CD14-positive monocyte (primary cell): Measurements from ENCODE around the gene SLC25A29. TPM values are rescaled to one million over a fixed set of nuclear protein-coding genes. Genes with fewer than 3 reads are reported as not detected.

ENCODE experiments used
- DNase-seq, 3 donors: peaks; one replicate each; pipeline ENCODE4 v3.0.0-alpha.2; 2011 to 2022
- H2AFZ ChIP-seq: 2 replicates; pipeline ENCODE4 v1.6.0; 2012; ENCODE audit warnings: mild to moderate bottlenecking, low read depth, low read length, inconsistent platforms; ENCODE audit not compliant: insufficient read depth, poor library complexity, severe bottlenecking
- H3K27ac ChIP-seq, 2 donors: 1 replicate in 1 of 2; 2 replicates in 1 of 2; pipeline ENCODE4 v1.5.1; 2012 to 2013; ENCODE audit warnings: low read length in 2 of 2, control low read depth in 1 of 2, inconsistent platforms in 1 of 2, low read depth in 1 of 2, mild to moderate bottlenecking in 1 of 2
- H3K27me3 ChIP-seq, 2 donors: one replicate each; pipeline versions ENCODE4 v1.6.0 to v1.6.1; 2011 to 2013; ENCODE audit warnings: low read length in 2 of 2; ENCODE audit not compliant: control insufficient read depth in 2 of 2, insufficient read depth in 2 of 2
- H3K36me3 ChIP-seq, 2 donors: replicated peaks in 1 of 2; 1 replicate in 1 of 2; 2 replicates in 1 of 2; pipeline versions ENCODE4 v1.5.1 to v1.6.1; 2012 to 2013; ENCODE audit warnings: low read length in 2 of 2, control low read depth in 1 of 2, inconsistent platforms in 1 of 2, mild to moderate bottlenecking in 1 of 2; ENCODE audit not compliant: insufficient read depth in 2 of 2, control insufficient read depth in 1 of 2
- H3K4me1 ChIP-seq, 2 donors: 1 replicate in 1 of 2; 2 replicates in 1 of 2; pipeline versions ENCODE4 v1.5.1 to v1.6.1; 2012 to 2013; ENCODE audit warnings: low read length in 2 of 2, control low read depth in 1 of 2, inconsistent platforms in 1 of 2, mild to moderate bottlenecking in 1 of 2, moderate library complexity in 1 of 2; ENCODE audit not compliant: insufficient read depth in 2 of 2, control insufficient read depth in 1 of 2
- H3K4me2 ChIP-seq: replicated peaks from 2 replicates; pipeline ENCODE3; 2012; ENCODE audit warnings: low read length, moderate library complexity, mild to moderate bottlenecking; ENCODE audit not compliant: poor library complexity, severe bottlenecking; ENCODE audit errors: extremely low read depth
- H3K4me3 ChIP-seq, 3 experiments: fragments of 200-600 bp in 1 of 3; sonication (generic) in 1 of 3; replicated peaks in 1 of 3; 1 replicate in 2 of 3; 2 replicates in 1 of 3; pipeline ENCODE4 v1.5.1; 2011 to 2013; ENCODE audit warnings: low read length in 3 of 3, mild to moderate bottlenecking in 3 of 3, control low read depth in 2 of 3, low read depth in 2 of 3, inconsistent platforms in 1 of 3, moderate library complexity in 1 of 3
- H3K79me2 ChIP-seq: 2 replicates; pipeline ENCODE4 v1.6.0; 2012; ENCODE audit warnings: mild to moderate bottlenecking, control low read depth, inconsistent platforms, low read length, moderate library complexity; ENCODE audit not compliant: insufficient read depth
- H3K9ac ChIP-seq: 2 replicates; pipeline ENCODE4 v1.6.0; 2017; ENCODE audit warnings: low read length, mild to moderate bottlenecking; ENCODE audit not compliant: insufficient read depth, poor library complexity, severe bottlenecking
- H3K9me3 ChIP-seq, 2 donors: replicated peaks in 1 of 2; 1 replicate in 1 of 2; 2 replicates in 1 of 2; pipeline versions ENCODE4 v1.5.1 to v1.6.1; 2012 to 2013; ENCODE audit warnings: low read length in 2 of 2, control low read depth in 1 of 2; ENCODE audit not compliant: control insufficient read depth in 1 of 2, insufficient read depth in 1 of 2
- H4K20me1 ChIP-seq: 2 replicates; pipeline ENCODE4 v1.6.0; 2012; ENCODE audit warnings: mild to moderate bottlenecking, low read length, control low read depth, moderate library complexity; ENCODE audit not compliant: insufficient read depth
- H3K27ac Mint-ChIP-seq, 7 donors: one replicate each; pipeline ENCODE4 v1.8.0; 2020; ENCODE audit warnings: mild to moderate bottlenecking in 7 of 7, mixed read lengths in 7 of 7, moderate library complexity in 6 of 7, inconsistent platforms in 2 of 7
- H3K27me3 Mint-ChIP-seq, 3 donors: one replicate each; pipeline ENCODE4 v1.8.0; 2021 to 2022; ENCODE audit warnings: low read depth in 3 of 3, mild to moderate bottlenecking in 3 of 3, mixed read lengths in 3 of 3, moderate library complexity in 3 of 3, inconsistent platforms in 1 of 3
- H3K36me3 Mint-ChIP-seq, 2 donors: one replicate each; pipeline ENCODE4 v1.8.0; 2020; ENCODE audit warnings: mixed read lengths in 2 of 2, inconsistent platforms in 1 of 2, mild to moderate bottlenecking in 1 of 2
- H3K4me1 Mint-ChIP-seq: one replicate; pipeline ENCODE4 v1.8.0; 2020; ENCODE audit warnings: mild to moderate bottlenecking, mixed read lengths
- H3K4me3 Mint-ChIP-seq, 2 donors: one replicate each; pipeline ENCODE4 v1.8.0; 2020; ENCODE audit warnings: mild to moderate bottlenecking in 2 of 2, mixed read lengths in 2 of 2, moderate library complexity in 1 of 2
- H3K9me3 Mint-ChIP-seq, 7 donors: one replicate each; pipeline ENCODE4 v1.8.0; 2020 to 2022; ENCODE audit warnings: mixed read lengths in 7 of 7, mild to moderate bottlenecking in 6 of 7, moderate library complexity in 6 of 7, inconsistent platforms in 2 of 7
- CTCF ChIP-seq: fragments of 200-600 bp; IDR thresholded peaks from one replicate; pipeline ENCODE4 v1.8.0; 2022; ENCODE audit warnings: antibody characterized with exemption, mild to moderate bottlenecking
- WGBS: methylation state at CpG from one replicate; pipeline ENCODE4 v1.1.5; 2013; ENCODE audit warnings: missing lambda C conversion rate; ENCODE audit not compliant: insufficient coverage; 5-methylcytosine and 5-hydroxymethylcytosine counted together
- intact Hi-C, 2 donors: fragments of 100-400 bp; cut with micrococcal nuclease; formaldehyde crosslinking; loops; one replicate each; pipeline versions ENCODE4 v1.15.0 to v1.15.1; 2023
- polyA plus RNA-seq, 3 donors: library from polyadenylated mRNA; depleted of rRNA in 1 of 3; unstranded in 2 of 3; stranded (reverse) in 1 of 3; fragments of 300-500 nt in 2 of 3; fragments of >200 nt in 1 of 3; fragmentation: Illumina TruSeq in 2 of 3; gene quantifications; 1 replicate in 2 of 3; 2 replicates in 1 of 3; pipeline ENCODE4 v1.2.3, GENCODE V29; 2012 to 2021

The SLC25A29 gene
- polyA plus RNA-seq, 3 donors = 16.9 to 114 (median 33.3) TPM

DNA sequence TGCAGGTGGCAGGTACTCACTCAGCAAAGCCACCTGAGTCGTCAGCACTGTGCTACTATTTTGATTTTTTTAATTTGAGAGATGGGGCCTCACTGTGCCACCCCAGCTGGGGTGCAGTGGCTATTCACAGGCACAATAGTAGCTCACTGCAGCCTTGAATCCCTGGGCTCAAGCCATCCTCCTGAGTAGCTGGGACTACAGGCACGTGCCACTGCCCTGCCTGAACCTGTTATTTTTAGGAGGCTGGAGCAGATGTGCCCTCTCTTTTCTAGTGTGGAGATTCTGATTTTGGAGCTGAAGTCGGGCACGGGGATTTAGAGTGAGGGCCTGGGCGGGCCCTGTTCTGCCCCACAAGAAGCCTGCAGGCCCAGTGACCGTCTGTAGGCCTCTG lies 34.2 kb upstream of the SLC25A29 start:
- H3K4me1 Mint-ChIP-seq = peaks cover 38% of the 10 kb centered on the region
- H3K36me3 ChIP-seq = peaks cover 57 to 72% of the 10 kb centered on the region in 2 donors
- peak overlapping the region in 1 of 3 experiments; percentile 46 for H3K4me3 ChIP-seq
- H3K4me2 ChIP-seq = peak overlapping the region; percentile 63
- peak overlapping the region; percentile 96 to 100 (median 99) for H3K27ac Mint-ChIP-seq
- peaks cover 0 to 2% (median 0%) of the 10 kb centered on the region in 7 donors for H3K9me3 Mint-ChIP-seq
- H3K4me3 Mint-ChIP-seq = peak overlapping the region in 1 of 2 donors; percentile 57
- H3K79me2 ChIP-seq = peaks cover 6% of the 10 kb centered on the region
- H3K9me3 ChIP-seq = no peaks in the 10 kb centered on the region
- no peak overlapping the region for H2AFZ ChIP-seq
- peak overlapping the region; percentile 51 for H3K9ac ChIP-seq
- TF ChIP-seq CTCF = no peak
- peaks cover 74 to 87% of the 10 kb centered on the region in 2 donors for H3K36me3 Mint-ChIP-seq
- intact Hi-C loops = loop anchor here (5.0 kb wide), 2 partner anchors 33 to 37 kb away; partner anchors contain the start of genes SLC25A29 (in 1 of the 2) and WDR25 (in 1 of the 2)
- H3K27me3 ChIP-seq = no peaks in the 10 kb centered on the region
- no peaks in the 10 kb centered on the region for H4K20me1 ChIP-seq
- H3K27me3 Mint-ChIP-seq = peaks cover 0 to 4% (median 1%) of the 10 kb centered on the region in 3 donors
- peaks cover 37 to 41% of the 10 kb centered on the region in 2 donors for H3K4me1 ChIP-seq
- no peak for DNase-seq
- WGBS = 91% methylated on average over 4 of the region's 6 CpGs
- H3K27ac ChIP-seq = peak overlapping the region; percentile 91 to 96

- peaks cover 37 to 41% of the 10 kb centered on the region in 2 donors for H3K4me1 ChIP-seq
- intact Hi-C loops = loop anchor here (5.0 kb wide), 2 partner anchors 33 to 37 kb away; partner anchors contain the start of genes SLC25A29 (in 1 of the 2) and WDR25 (in 1 of the 2)
- Mint-ChIP-seq H3K9me3 (peaks cover 0 to 2% (median 0%) of the 10 kb centered on the region in 7 donors), H3K4me3 (peak overlapping the region; percentile 16 to 57), H3K27ac (peak overlapping the region; percentile 96 to 100 (median 99)), H3K4me1 (peaks cover 38% of the 10 kb centered on the region), H3K36me3 (peaks cover 77 to 93% of the 10 kb centered on the region in 2 donors), H3K27me3 (peaks cover 0 to 4% (median 1%) of the 10 kb centered on the region in 3 donors)
- peaks cover 6% of the 10 kb centered on the region for H3K79me2 ChIP-seq
- no peak overlapping the region for H3K9ac ChIP-seq
- no peak overlapping the region for H2AFZ ChIP-seq
- peaks cover 1% of the 10 kb centered on the region for H4K20me1 ChIP-seq
- no peak for TF ChIP-seq CTCF
- WGBS = 75% methylated on average over 3 of the region's 6 CpGs
- no peaks in the 10 kb centered on the region for H3K27me3 ChIP-seq
- peak overlapping the region; percentile 91 to 96 for H3K27ac ChIP-seq
- H3K4me2 ChIP-seq = no peak overlapping the region
- peaks cover 61 to 77% of the 10 kb centered on the region in 2 donors for H3K36me3 ChIP-seq
- H3K9me3 ChIP-seq = no peaks in the 10 kb centered on the region
- no peak for DNase-seq
- H3K4me3 ChIP-seq = no peak overlapping the region
These were observed 33.6 kb upstream of the SLC25A29 start for GRCh38 chr14:100339766-100340422.
